GM18505 (cell line): Measurements from ENCODE around the gene PLXNA4.

Experiments
- ATAC-seq: cut with Tn5 transposase; IDR thresholded peaks from one replicate; pipeline ENCODE4 v1.9.1; 2021; ENCODE audit not compliant: unreplicated experiment
- POLR2A ChIP-seq: IDR thresholded peaks from 4 replicates; pipeline ENCODE4 v1.6.1; 2011; ENCODE audit warnings: borderline replicate concordance; ENCODE audit not compliant: insufficient read depth, insufficient read length; ENCODE audit errors: extremely low read depth

Gene PLXNA4

GRCh38 chr7:132110692-132111091, 465.6 kb downstream of the PLXNA4 start:
- no peak for TF ChIP-seq POLR2A

GRCh38 chr7:132109769-132110168, 466.5 kb downstream of the PLXNA4 start:
- TF ChIP-seq POLR2A = no peak
- ATAC-seq = no peak

More at GRCh38 chr7:132110692-132111091, 465.6 kb downstream of the PLXNA4 start:
- ATAC-seq = no peak

GRCh38 chr7:132108563-132108962, 467.7 kb downstream of the PLXNA4 start:
- TF ChIP-seq POLR2A = no peak
- ATAC-seq = no peak

- TF ChIP-seq POLR2A = no peak
- no peak for ATAC-seq
Observed at GRCh38 chr7:132106491-132106890, 469.8 kb downstream of the PLXNA4 start.

GRCh38 chr7:132105096-132105495, 471.2 kb downstream of the PLXNA4 start:
- TF ChIP-seq POLR2A = no peak
- no peak for ATAC-seq

- no peak for TF ChIP-seq POLR2A
- no peak for ATAC-seq
Observed at GRCh38 chr7:132103718-132104117, 472.6 kb downstream of the PLXNA4 start.

- TF ChIP-seq POLR2A = no peak
- no peak for ATAC-seq
Observed at GRCh38 chr7:132102942-132103341, 473.3 kb downstream of the PLXNA4 start.

GRCh38 chr7:132102391-132102790, 473.9 kb downstream of the PLXNA4 start:
- no peak for ATAC-seq
- TF ChIP-seq POLR2A = no peak

GRCh38 chr7:132100981-132101380, 475.3 kb downstream of the PLXNA4 start:
- TF ChIP-seq POLR2A = no peak
- no peak for ATAC-seq

GRCh38 chr7:132100483-132100882, 475.8 kb downstream of the PLXNA4 start:
- no peak for ATAC-seq
- no peak for TF ChIP-seq POLR2A

- ATAC-seq = no peak
- no peak for TF ChIP-seq POLR2A
Observed at GRCh38 chr7:132099163-132099562, 477.1 kb downstream of the PLXNA4 start.

GRCh38 chr7:132098327-132098726, 477.9 kb downstream of the PLXNA4 start:
- TF ChIP-seq POLR2A = no peak
- no peak for ATAC-seq

GRCh38 chr7:132097550-132098134, 478.6 kb downstream of the PLXNA4 start:
- no peak for TF ChIP-seq POLR2A
- ATAC-seq = no peak

GRCh38 chr7:132095111-132095765, 481.0 kb downstream of the PLXNA4 start:
- ATAC-seq = no peak
- TF ChIP-seq POLR2A = no peak
